Ectodermal cell (in vitro differentiated cells): ENCODE data around the gene GPC3. TPM values are rescaled to one million over a fixed set of nuclear protein-coding genes. Genes with fewer than 3 reads are reported as not detected.
A peak's percentile ranks its signal among the peaks of the same experiment; 100 is the strongest.
"Not testable (repeated sequence)": the region's sequence is repeated elsewhere in the genome, so short reads cannot be mapped to it uniquely, and the experiment has no call there.

Experiments used
- H3K27ac ChIP-seq: 2 replicates; pipeline ENCODE4 v1.7.0; 2013; ENCODE audit warnings: mild to moderate bottlenecking, low read depth, low read length; ENCODE audit not compliant: insufficient read depth, poor library complexity, severe bottlenecking
- H3K27me3 ChIP-seq: 2 replicates; pipeline ENCODE4 v1.7.0; 2013; ENCODE audit warnings: mild to moderate bottlenecking, low read length; ENCODE audit not compliant: insufficient read depth, control insufficient read depth, poor library complexity, severe bottlenecking
- H3K36me3 ChIP-seq: one replicate; pipeline ENCODE4 v1.7.0; 2013; ENCODE audit warnings: low read length; ENCODE audit not compliant: control insufficient read depth, insufficient read depth
- H3K4me1 ChIP-seq: one replicate; pipeline ENCODE4 v1.7.0; 2013; ENCODE audit warnings: low read length; ENCODE audit not compliant: control insufficient read depth, insufficient read depth
- H3K4me3 ChIP-seq: 2 replicates; pipeline ENCODE4 v1.7.0; 2013; ENCODE audit warnings: low read depth, low read length, control low read depth; ENCODE audit not compliant: insufficient read depth
- H3K9me3 ChIP-seq: 2 replicates; pipeline ENCODE4 v1.7.0; 2013; ENCODE audit warnings: mild to moderate bottlenecking, low read length, moderate library complexity; ENCODE audit not compliant: control insufficient read depth
- WGBS, 2 experiments: methylation state at CpG; one replicate each; pipeline ENCODE4 v1.1.7; 2013; ENCODE audit warnings: missing lambda C conversion rate in 2 of 2; 5-methylcytosine and 5-hydroxymethylcytosine counted together
- polyA plus RNA-seq, 4 experiments: library from polyadenylated mRNA; stranded (reverse); fragments of 50-300 nt; gene quantifications; one replicate each; pipeline ENCODE4 v1.2.3, GENCODE V29; 2013

Gene GPC3
- 156 TPM for polyA plus RNA-seq (2013, experiment 1 of 4)
- polyA plus RNA-seq (2013, experiment 2 of 4), result 240 TPM
- 164 TPM for polyA plus RNA-seq (2013, experiment 3 of 4)
- polyA plus RNA-seq (2013, experiment 4 of 4), result 230 TPM

GRCh38 chrX:133985164-133985966 lies at the start of gene GPC3:
Gene GPC3 (minus strand): TSS chrX:133985594.
- Histone ChIP-seq H3K4me3 (peak within 1 kb of the TSS; percentile 41), H3K27ac (peak within 1 kb of the TSS; percentile 36), H3K36me3 (no peaks in the 10 kb centered on the region), H3K9me3 (no peaks in the 10 kb centered on the region), H3K27me3 (peaks cover 13% of the 10 kb centered on the region), H3K4me1 (peaks cover 24% of the 10 kb centered on the region)
- WGBS, 2 experiments, result 0% methylated on average over 90 of the region's 90 CpGs

- Histone ChIP-seq H3K36me3 (no peaks in the 10 kb centered on the region), H3K4me3 (no peak overlapping the region), H3K27me3 (no peaks in the 10 kb centered on the region), H3K27ac (no peak overlapping the region), H3K4me1 (no peaks in the 10 kb centered on the region), H3K9me3 (no peaks in the 10 kb centered on the region)
Measured at GRCh38 chrX:134032441-134032840, 47.0 kb upstream of the GPC3 start.

- no peaks in the 10 kb centered on the region for H3K9me3 ChIP-seq
- no peak overlapping the region for H3K27ac ChIP-seq
- 17% methylated on average over 12 to 14 of the region's 15 CpGs for WGBS, 2 experiments
- H3K27me3 ChIP-seq, result no peaks in the 10 kb centered on the region
- no peak overlapping the region for H3K4me3 ChIP-seq
- H3K36me3 ChIP-seq, result no peaks in the 10 kb centered on the region
- no peaks in the 10 kb centered on the region for H3K4me1 ChIP-seq
Measured at GRCh38 chrX:134026565-134027311, 41.3 kb upstream of the GPC3 start.

GRCh38 chrX:134025986-134026545 lies 40.7 kb upstream of the GPC3 start:
- no peaks in the 10 kb centered on the region for H3K27me3 ChIP-seq
- no peaks in the 10 kb centered on the region for H3K4me1 ChIP-seq
- H3K36me3 ChIP-seq, result no peaks in the 10 kb centered on the region
- no peak overlapping the region for H3K4me3 ChIP-seq
- no peak overlapping the region for H3K27ac ChIP-seq
- WGBS, 2 experiments, result 54 to 61% methylated on average over 4 to 5 of the region's 5 CpGs
- no peaks in the 10 kb centered on the region for H3K9me3 ChIP-seq

- H3K9me3 ChIP-seq, result no peaks in the 10 kb centered on the region
- H3K27me3 ChIP-seq, result no peaks in the 10 kb centered on the region
- no peak overlapping the region for H3K27ac ChIP-seq
- H3K4me1 ChIP-seq, result no peaks in the 10 kb centered on the region
- no peak overlapping the region for H3K4me3 ChIP-seq
- H3K36me3 ChIP-seq, result no peaks in the 10 kb centered on the region
Measured at GRCh38 chrX:134024686-134025377, 39.4 kb upstream of the GPC3 start.

GRCh38 chrX:134023851-134024281 lies 38.5 kb upstream of the GPC3 start:
- Histone ChIP-seq H3K36me3 (no peaks in the 10 kb centered on the region), H3K9me3 (no peaks in the 10 kb centered on the region), H3K27me3 (no peaks in the 10 kb centered on the region), H3K4me1 (no peaks in the 10 kb centered on the region), H3K4me3 (no peak overlapping the region), H3K27ac (no peak overlapping the region)
- WGBS, 2 experiments, result 69 to 70% methylated on average over 4 of the region's 4 CpGs

GRCh38 chrX:134020910-134021309 lies 35.5 kb upstream of the GPC3 start:
- Histone ChIP-seq H3K4me3 (no peak overlapping the region), H3K4me1 (no peaks in the 10 kb centered on the region), H3K9me3 (no peaks in the 10 kb centered on the region), H3K27ac (no peak overlapping the region), H3K27me3 (no peaks in the 10 kb centered on the region), H3K36me3 (no peaks in the 10 kb centered on the region)
- 100% methylated on average over 2 of the region's 2 CpGs; no CpG with 5 or more reads in 1 of the 2 experiments for WGBS, 2 experiments

GRCh38 chrX:134019567-134020206 lies 34.3 kb upstream of the GPC3 start:
- Histone ChIP-seq H3K9me3 (no peaks in the 10 kb centered on the region), H3K27ac (no peak overlapping the region), H3K27me3 (no peaks in the 10 kb centered on the region), H3K36me3 (no peaks in the 10 kb centered on the region), H3K4me1 (no peaks in the 10 kb centered on the region), H3K4me3 (no peak overlapping the region)
- 74 to 94% methylated on average over 3 to 4 of the region's 4 CpGs for WGBS, 2 experiments

GRCh38 chrX:134016309-134016708 lies 30.9 kb upstream of the GPC3 start:
- H3K9me3 ChIP-seq, H3K27me3 ChIP-seq: not testable (repeated sequence)
- 100% methylated on average over 1 of the region's 1 CpG; no CpG with 5 or more reads in 1 of the 2 experiments for WGBS, 2 experiments

More at GRCh38 chrX:134016309-134016708, 30.9 kb upstream of the GPC3 start:
- not testable (repeated sequence) for H3K36me3 ChIP-seq, H3K4me1 ChIP-seq, H3K4me3 ChIP-seq, H3K27ac ChIP-seq
